ENCODE results near the gene IL19. TPM values are rescaled to one million over a fixed set of nuclear protein-coding genes. Genes with fewer than 3 reads are reported as not detected.

IL19 gene
- total RNA-seq, 4 donors from 2014 or later = not detected

DNA sequence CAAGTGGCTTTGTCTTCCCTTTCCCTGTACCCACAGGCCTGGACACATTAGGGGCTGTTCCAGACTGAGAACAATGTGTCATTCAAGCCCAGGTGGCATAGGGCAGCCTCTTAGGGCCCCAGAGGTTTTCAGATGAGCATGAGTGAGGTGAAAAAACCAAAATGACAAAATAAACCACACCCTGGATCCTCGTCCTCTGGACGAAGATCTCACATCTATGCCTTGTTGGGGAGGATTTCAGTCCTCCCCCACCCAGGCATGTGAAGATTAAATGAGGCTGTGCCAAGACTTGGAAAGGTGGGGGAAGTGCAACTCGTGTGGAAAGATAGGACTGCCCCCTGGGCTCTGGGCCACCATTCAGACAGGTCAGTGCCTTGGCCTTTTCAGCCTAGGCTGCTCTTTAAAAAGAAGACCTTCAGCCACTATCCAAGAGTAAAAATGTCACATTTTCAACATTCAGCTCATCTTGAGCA lies 32.8 kb upstream of the IL19 start:
- Histone ChIP-seq H3K4me1 (peaks cover 0 to 10% (median 5%) of the 10 kb centered on the region in 4 donors), H3K27ac (peak overlapping the region; percentile 3 to 63 (median 46)), H3K9me3 (no peaks in the 10 kb centered on the region), H3K27me3 (no peaks in the 10 kb centered on the region), H3K36me3 (peaks cover 0 to 15% (median 0%) of the 10 kb centered on the region in 3 donors), H3K4me3 (no peak overlapping the region)
- no peak for DNase-seq
- TF ChIP-seq POLR2A (IDR thresholded peaks at IDR 0.05) = no peak
- TF ChIP-seq, protein P1, sequence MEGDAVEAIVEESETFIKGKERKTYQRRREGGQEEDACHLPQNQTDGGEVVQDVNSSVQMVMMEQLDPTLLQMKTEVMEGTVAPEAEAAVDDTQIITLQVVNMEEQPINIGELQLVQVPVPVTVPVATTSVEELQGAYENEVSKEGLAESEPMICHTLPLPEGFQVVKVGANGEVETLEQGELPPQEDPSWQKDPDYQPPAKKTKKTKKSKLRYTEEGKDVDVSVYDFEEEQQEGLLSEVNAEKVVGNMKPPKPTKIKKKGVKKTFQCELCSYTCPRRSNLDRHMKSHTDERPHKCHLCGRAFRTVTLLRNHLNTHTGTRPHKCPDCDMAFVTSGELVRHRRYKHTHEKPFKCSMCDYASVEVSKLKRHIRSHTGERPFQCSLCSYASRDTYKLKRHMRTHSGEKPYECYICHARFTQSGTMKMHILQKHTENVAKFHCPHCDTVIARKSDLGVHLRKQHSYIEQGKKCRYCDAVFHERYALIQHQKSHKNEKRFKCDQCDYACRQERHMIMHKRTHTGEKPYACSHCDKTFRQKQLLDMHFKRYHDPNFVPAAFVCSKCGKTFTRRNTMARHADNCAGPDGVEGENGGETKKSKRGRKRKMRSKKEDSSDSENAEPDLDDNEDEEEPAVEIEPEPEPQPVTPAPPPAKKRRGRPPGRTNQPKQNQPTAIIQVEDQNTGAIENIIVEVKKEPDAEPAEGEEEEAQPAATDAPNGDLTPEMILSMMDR (IDR thresholded peaks at IDR 0.05) = no peak

DNA sequence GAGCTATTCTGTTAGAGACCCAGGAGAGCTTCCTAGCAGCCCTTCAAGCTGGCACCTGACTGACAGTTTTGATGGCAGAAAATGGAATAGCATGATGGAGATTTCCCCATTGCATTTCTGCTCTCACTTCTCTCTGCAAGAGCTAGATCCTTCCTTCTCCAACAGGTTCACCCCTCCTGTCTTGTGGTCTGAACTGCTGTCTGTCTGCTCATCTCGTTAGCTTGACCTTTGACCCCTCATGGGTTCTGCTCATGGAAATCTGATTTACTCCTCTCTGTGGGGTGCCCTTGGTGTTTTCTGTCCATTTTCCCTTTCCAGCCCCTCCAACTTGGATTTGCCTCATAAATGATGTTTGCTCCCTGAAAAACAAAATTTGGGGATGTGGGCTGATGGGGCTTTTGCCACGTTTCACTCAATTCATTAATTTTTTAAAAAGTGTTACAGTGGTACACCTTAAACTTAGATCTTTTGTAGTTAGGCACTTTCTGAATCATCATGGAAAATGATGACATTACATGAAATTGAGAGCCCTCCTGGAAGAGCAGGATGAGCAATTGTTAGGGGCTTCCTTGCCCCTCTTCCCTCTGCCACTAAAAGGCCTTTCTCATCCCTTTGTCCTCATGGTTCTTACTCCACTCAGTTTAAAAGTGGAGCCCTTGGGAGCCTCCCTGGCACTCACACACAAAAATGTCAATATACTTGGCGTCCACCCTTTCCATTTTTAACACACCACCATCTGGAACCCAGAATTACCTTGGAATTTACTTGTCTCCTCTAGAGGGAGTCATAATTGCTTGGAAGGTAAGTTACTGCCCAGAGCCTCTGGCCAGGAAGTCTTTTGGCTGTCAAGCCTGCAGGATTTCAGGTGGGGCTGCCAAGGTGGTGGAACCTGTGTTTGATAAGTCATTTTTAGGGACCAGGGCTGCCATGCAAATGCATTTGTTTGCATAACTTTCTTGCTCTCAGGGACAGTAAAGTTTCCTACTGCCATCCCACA lies 31.9 kb upstream of the IL19 start:
- H3K4me3 ChIP-seq = no peak overlapping the region
- peaks cover 0 to 7% (median 0%) of the 10 kb centered on the region in 3 donors for H3K36me3 ChIP-seq
- no peak for DNase-seq
- peaks cover 0 to 10% (median 5%) of the 10 kb centered on the region in 4 donors for H3K4me1 ChIP-seq
- TF ChIP-seq, protein P1 (IDR thresholded peaks at IDR 0.05) = peak in 3 of 6 experiments; percentile 8 to 19 (median 17)
- TF ChIP-seq POLR2A (IDR thresholded peaks at IDR 0.05) = no peak
- H3K27ac ChIP-seq = peak overlapping the region in 2 of 4 donors; percentile 59 to 63
- no peaks in the 10 kb centered on the region for H3K9me3 ChIP-seq
- no peaks in the 10 kb centered on the region for H3K27me3 ChIP-seq

DNA sequence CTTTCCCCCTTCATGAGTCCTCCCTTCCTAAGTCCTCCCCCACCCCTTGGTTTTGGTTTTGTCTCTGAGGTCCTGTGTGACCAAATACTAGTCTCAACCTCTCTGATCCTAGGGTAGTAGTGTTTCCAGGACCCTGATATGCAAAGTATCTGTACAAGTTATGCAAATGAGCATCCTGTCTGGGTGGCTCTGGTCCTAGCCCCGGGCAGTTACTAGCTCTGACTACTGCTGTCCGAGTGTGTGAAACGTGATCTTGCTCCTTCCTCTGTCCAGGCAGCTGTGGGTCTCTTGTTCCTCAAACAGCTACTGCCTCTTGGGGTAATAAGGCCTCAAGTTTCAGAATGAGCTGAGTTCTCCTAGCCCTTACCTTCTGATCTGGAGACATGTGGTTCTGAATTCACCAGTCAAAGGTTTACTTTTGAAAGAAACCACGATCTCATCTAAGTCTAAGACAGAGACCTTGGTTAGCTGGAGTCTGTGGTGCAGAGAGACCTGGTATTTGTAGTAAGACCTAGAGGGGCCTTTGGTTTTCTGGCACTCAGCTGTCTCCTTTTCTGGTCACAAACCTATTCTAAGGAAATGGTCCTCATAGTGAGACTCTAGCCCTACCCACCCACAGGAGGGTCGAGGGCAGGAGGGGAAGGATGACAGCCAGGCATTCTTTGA lies 31.0 kb upstream of the IL19 start:
- TF ChIP-seq, protein P1 (IDR thresholded peaks at IDR 0.05) = no peak
- no peak for TF ChIP-seq POLR2A (IDR thresholded peaks at IDR 0.05)
- DNase-seq = peak in 2 of 3 donors; percentile 64 to 69
- H3K36me3 ChIP-seq = peaks cover 0 to 4% (median 0%) of the 10 kb centered on the region in 3 donors
- no peaks in the 10 kb centered on the region for H3K9me3 ChIP-seq
- peaks cover 0 to 10% (median 4%) of the 10 kb centered on the region in 4 donors for H3K4me1 ChIP-seq
- H3K27me3 ChIP-seq = no peaks in the 10 kb centered on the region
- no peak overlapping the region for H3K4me3 ChIP-seq
- peak overlapping the region in 2 of 4 donors; percentile 21 to 63 for H3K27ac ChIP-seq

DNA sequence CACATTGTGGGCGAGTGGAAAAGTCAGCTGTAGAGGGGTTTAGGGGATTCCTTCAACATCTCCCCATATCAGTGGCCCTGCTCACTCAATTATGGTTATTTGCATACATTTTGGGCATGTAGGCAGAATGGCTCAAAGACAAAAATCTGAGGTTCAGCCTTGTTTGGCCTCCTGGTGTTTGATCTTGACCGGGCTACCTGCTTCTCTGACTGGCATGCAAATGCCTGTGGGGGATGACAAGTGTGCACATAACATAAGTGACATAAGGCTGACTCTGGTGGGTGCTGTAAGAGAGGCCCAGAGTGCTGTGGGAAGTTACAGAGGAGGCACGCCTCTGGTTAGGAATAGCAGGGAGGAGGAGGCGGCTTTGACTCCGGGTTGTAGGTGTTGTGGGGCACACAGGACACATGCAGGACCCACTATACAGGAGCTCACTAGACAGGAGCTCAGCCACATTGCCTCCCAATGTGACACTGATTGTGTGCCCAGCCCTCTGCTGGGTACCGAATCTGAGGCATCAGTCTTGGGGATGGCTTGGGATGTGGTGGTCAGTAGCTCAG lies 29.4 kb upstream of the IL19 start:
- Histone ChIP-seq H3K4me1 (peaks cover 0 to 10% (median 2%) of the 10 kb centered on the region in 4 donors), H3K27ac (peak overlapping the region in 1 of 4 donors; percentile 63), H3K36me3 (no peaks in the 10 kb centered on the region), H3K9me3 (no peaks in the 10 kb centered on the region), H3K4me3 (no peak overlapping the region), H3K27me3 (no peaks in the 10 kb centered on the region)
- TF ChIP-seq, protein P1 (IDR thresholded peaks at IDR 0.05) = no peak
- TF ChIP-seq POLR2A (IDR thresholded peaks at IDR 0.05) = no peak
- DNase-seq = no peak

DNA sequence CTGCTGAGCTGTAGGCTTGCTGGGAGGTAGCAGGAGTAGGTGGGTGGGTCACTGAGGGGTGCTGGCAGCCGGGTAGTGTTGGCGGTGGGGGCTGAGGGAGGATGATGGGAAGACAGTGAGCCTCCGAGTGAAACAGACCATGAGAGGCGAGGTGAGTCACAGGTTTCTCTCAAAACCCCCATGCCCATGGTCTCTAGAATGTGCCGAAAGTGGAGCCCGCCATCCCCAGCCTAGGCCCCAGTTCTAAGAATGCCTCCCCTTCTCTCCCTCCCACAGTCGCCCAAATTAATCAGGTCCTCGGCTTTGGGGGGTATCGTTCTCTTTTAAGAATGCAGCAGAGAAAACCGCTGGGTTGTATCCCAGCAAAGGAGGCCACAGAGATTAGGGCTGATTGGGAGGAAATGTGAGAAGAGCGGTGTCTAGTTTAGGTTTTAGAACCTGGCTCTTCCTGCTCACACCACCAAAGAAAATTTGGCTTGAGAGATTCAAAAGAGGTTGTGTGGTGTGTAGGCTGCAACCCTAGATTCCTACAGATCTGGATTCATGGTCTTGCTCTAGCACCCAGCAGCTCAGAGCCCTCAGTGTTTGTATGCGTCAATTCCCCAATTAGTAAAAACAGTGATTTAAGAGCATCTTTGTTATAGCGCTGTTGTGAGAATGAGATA lies 27.7 kb upstream of the IL19 start:
- H3K36me3 ChIP-seq = no peaks in the 10 kb centered on the region
- no peak for TF ChIP-seq POLR2A (IDR thresholded peaks at IDR 0.05)
- TF ChIP-seq, protein P1 (IDR thresholded peaks at IDR 0.05) = no peak
- DNase-seq = no peak
- no peaks in the 10 kb centered on the region for H3K9me3 ChIP-seq
- H3K27me3 ChIP-seq = no peaks in the 10 kb centered on the region
- H3K4me3 ChIP-seq = no peak overlapping the region
- peaks cover 0 to 10% (median 2%) of the 10 kb centered on the region in 4 donors for H3K4me1 ChIP-seq
- H3K27ac ChIP-seq = no peak overlapping the region

Data from Peyer's patch (tissue), 4 donors.